K562 (cell line): ENCODE results near the gene ELF5. TPM values are rescaled to one million over a fixed set of nuclear protein-coding genes. Genes with fewer than 3 reads are reported as not detected.

Source experiments
- ATAC-seq: fragments of 200-7000 bp; cut with Tn5 transposase; 3 replicates; pipeline ENCODE4 v1.9.1; 2020; ENCODE audit warnings: moderate library complexity
- BruUV-seq: library from RNA; stranded (reverse); fragments of 400-500 nt; replicated peaks from 2 replicates; lab custom pipeline; 2021; lab: Mats Ljungman, UMichigan
- CTCF ChIA-PET: fragments of 300-600 bp; formaldehyde crosslinking; extraction: SDS; loops from one replicate; lab custom pipeline; 2021; ENCODE audit warnings: low intra/inter-chr PET ratio; lab: Yijun Ruan, JAX
- POLR2A ChIA-PET: fragments of 300-600, 350-650 bp; sonication (Branson Sonifier 250); formaldehyde crosslinking; extraction: SDS; loops from one replicate; lab custom pipeline; 2021; ENCODE audit warnings: antibody characterized with exemption, inconsistent platforms; lab: Yijun Ruan, JAX
- DNase-seq, 4 experiments: peaks; one replicate each; pipeline versions ENCODE4 v3.0.0 to v3.0.0-alpha.2; 2011 to 2018; ENCODE audit warnings: low spot score in 3 of 4, mixed read lengths in 3 of 4; ENCODE audit errors: extremely low read depth in 1 of 4
- FAIRE-seq: peaks from 2 replicates; lab custom pipeline; 2011; peaks lifted over from hg19 to GRCh38; lab: Jason Lieb, UNC
- H2AFZ ChIP-seq: 2 replicates; pipeline ENCODE4 v1.6.0; 2011; ENCODE audit warnings: low read depth, low read length, control low read depth, inconsistent platforms
- H3K27ac ChIP-seq: fragments of 200-600 bp; 3 replicates; pipeline ENCODE4 v1.8.0; 2011; ENCODE audit warnings: low read depth, mild to moderate bottlenecking, control low read depth, inconsistent platforms, low read length, moderate library complexity, mixed read lengths; ENCODE audit errors: extremely low read depth
- H3K27me3 ChIP-seq, 2 experiments: fragments of 300-600 bp in 1 of 2; 2 replicates in 1 of 2; 3 replicates in 1 of 2; pipeline versions ENCODE4 v1.6.0 to v1.8.0; 2011; ENCODE audit warnings: inconsistent platforms in 2 of 2, low read length in 2 of 2, mild to moderate bottlenecking in 1 of 2, mixed read lengths in 1 of 2, moderate library complexity in 1 of 2; ENCODE audit not compliant: control insufficient read depth in 2 of 2, insufficient read depth in 2 of 2
- H3K36me3 ChIP-seq: fragments of 300-600 bp; 3 replicates; pipeline ENCODE4 v1.8.0; 2011; ENCODE audit warnings: mild to moderate bottlenecking, low read length, inconsistent platforms; ENCODE audit not compliant: control insufficient read depth, insufficient read depth
- H3K4me1 ChIP-seq, 2 experiments: fragments of 200-600 bp in 1 of 2; replicated peaks in 1 of 2; 2 replicates in 1 of 2; 3 replicates in 1 of 2; pipeline versions ENCODE4 v1.5.1 to v1.8.0; 2011; ENCODE audit warnings: inconsistent platforms in 2 of 2, low read length in 2 of 2, mild to moderate bottlenecking in 1 of 2, mixed read lengths in 1 of 2, moderate library complexity in 1 of 2; ENCODE audit not compliant: control insufficient read depth in 2 of 2, insufficient read depth in 2 of 2
- H3K4me2 ChIP-seq: 2 replicates; pipeline ENCODE4 v1.6.1; 2011; ENCODE audit warnings: low read length, control low read depth, inconsistent platforms, mixed read lengths; ENCODE audit not compliant: insufficient read depth
- H3K4me3 ChIP-seq: fragments of 200-600 bp; sonication (generic), shearing (Covaris generic); 2 replicates; pipeline ENCODE4 v1.5.1; 2016; ENCODE audit warnings: control low read depth, inconsistent platforms
- H3K79me2 ChIP-seq: fragments of 200-600 bp; 3 replicates; pipeline ENCODE4 v1.8.0; 2011; ENCODE audit warnings: low read length, inconsistent platforms; ENCODE audit not compliant: control insufficient read depth, insufficient read depth
- H3K9ac ChIP-seq, 2 experiments: 2 replicates each; pipeline versions ENCODE4 v1.6.0 to v1.6.1; 2011; ENCODE audit warnings: low read depth in 2 of 2, low read length in 2 of 2, control low read depth in 1 of 2, inconsistent platforms in 1 of 2, mild to moderate bottlenecking in 1 of 2, mixed read lengths in 1 of 2; ENCODE audit not compliant: insufficient read depth in 1 of 2
- H3K9me1 ChIP-seq: one replicate; pipeline ENCODE4 v1.6.0; 2011; ENCODE audit warnings: inconsistent platforms, mild to moderate bottlenecking, low read length, moderate library complexity; ENCODE audit not compliant: control insufficient read depth, insufficient read depth
- H3K9me3 ChIP-seq: replicated peaks from 2 replicates; pipeline ENCODE4 v1.5.1; 2011; ENCODE audit warnings: low read depth, low read length, inconsistent platforms; ENCODE audit not compliant: control insufficient read depth, insufficient read depth
- H4K20me1 ChIP-seq: replicated peaks from 2 replicates; pipeline ENCODE4 v1.6.1; 2011; ENCODE audit warnings: low read length, inconsistent platforms, mixed read lengths; ENCODE audit not compliant: control insufficient read depth, insufficient read depth
- CBX1 ChIP-seq: sonication (generic); IDR thresholded peaks from 2 replicates; pipeline ENCODE4 v1.6.1; 2016; ENCODE audit warnings: antibody characterized with exemption, low read depth, mild to moderate bottlenecking
- E4F1 ChIP-seq: fragments of 250-450 bp; sonication (Bioruptor Pico); IDR thresholded peaks from 2 replicates; pipeline ENCODE4 v1.5.0; 2021; ENCODE audit warnings: mild to moderate bottlenecking, borderline replicate concordance
- KLF10 ChIP-seq: fragments of 250-450 bp; sonication (Bioruptor Pico); IDR thresholded peaks from 2 replicates; pipeline ENCODE4 v1.6.1; 2021; ENCODE audit warnings: matching md5 sums
- SIN3A ChIP-seq, 2 experiments: fragments of 150-350 bp in 1 of 2; IDR thresholded peaks; 2 replicates each; pipeline ENCODE4 v1.6.1; 2011 to 2016; ENCODE audit warnings: borderline replicate concordance in 2 of 2, low read depth in 2 of 2, low read length in 2 of 2, mild to moderate bottlenecking in 2 of 2, moderate library complexity in 2 of 2; ENCODE audit not compliant: control insufficient read depth in 1 of 2
- SLC30A9 ChIP-seq: fragments of 250-450 bp; sonication (Bioruptor Pico); IDR thresholded peaks from 2 replicates; pipeline ENCODE4 v1.8.0; 2022; ENCODE audit warnings: mild to moderate bottlenecking, moderate library complexity
- U2AF2 ChIP-seq: fragments of 200-400 bp; formaldehyde crosslinking; optimal IDR thresholded peaks from 2 replicates; pipeline ENCODE3; 2017; ENCODE audit warnings: low read depth, mild to moderate bottlenecking, low read length
- ZBTB9 ChIP-seq: fragments of 450-650 bp; formaldehyde crosslinking; IDR thresholded peaks from 2 replicates; pipeline ENCODE4 v1.4.0; 2020; ENCODE audit warnings: mild to moderate bottlenecking, moderate library complexity
- ZFX ChIP-seq: sonication (generic); formaldehyde crosslinking; IDR thresholded peaks from 2 replicates; pipeline ENCODE4 v1.8.0; 2022; ENCODE audit warnings: mild to moderate bottlenecking, missing genetic modification reagents, moderate library complexity
- ZNF12 ChIP-seq: sonication (generic); formaldehyde crosslinking; IDR thresholded peaks from 2 replicates; pipeline ENCODE4 v1.4.0; 2020; ENCODE audit warnings: mild to moderate bottlenecking, missing genetic modification reagents
- ZNF224 ChIP-seq: sonication (generic); formaldehyde crosslinking; IDR thresholded peaks from 2 replicates; pipeline ENCODE4 v1.8.0; 2022; ENCODE audit warnings: mild to moderate bottlenecking, missing genetic modification reagents
- ZNF551 ChIP-seq: fragments of 250-450 bp; sonication (Bioruptor Pico); IDR thresholded peaks from 2 replicates; pipeline ENCODE4 v1.5.0; 2021; ENCODE audit warnings: mild to moderate bottlenecking, moderate library complexity
- ZNF609 ChIP-seq: sonication (generic); formaldehyde crosslinking; IDR thresholded peaks from 2 replicates; pipeline ENCODE4 v1.8.1; 2023; ENCODE audit warnings: missing genetic modification reagents, mild to moderate bottlenecking, borderline replicate concordance
- WGBS: fragments of 100-300 bp; shearing (Covaris generic); methylation state at CpG from one replicate; pipeline ENCODE4 v1.1.6; 2016; ENCODE audit warnings: low coverage, mixed read lengths; ENCODE audit not compliant: insufficient coverage; ENCODE audit errors: missing lambda C conversion rate; 5-methylcytosine and 5-hydroxymethylcytosine counted together
- in situ Hi-C: fragments of 300-500 bp; cut with MboI; formaldehyde crosslinking; loops from 4 replicates; pipeline ENCODE4 v1.15.0; 2018; ENCODE audit warnings: inconsistent platforms, mixed read lengths
- intact Hi-C: fragments of 100-400 bp; cut with micrococcal nuclease; formaldehyde crosslinking; loops from 2 replicates; pipeline ENCODE4 v1.14.2; 2022
- polyA plus RNA-seq, 8 experiments: library from polyadenylated mRNA; depleted of rRNA in 4 of 8; stranded (reverse) in 5 of 8; unstranded in 3 of 8; fragments of >200 nt; fragmentation: Nextera tagmentation in 2 of 8; fragmentation: Illumina TruSeq in 1 of 8; extraction: Ambion mirVana in 2 of 8; extraction: Trizol in 1 of 8; gene quantifications; 2 replicates each; pipeline versions ENCODE4 v1.2.1 to v1.2.3, GENCODE V29; 2011 to 2014; ENCODE audit warnings: inconsistent platforms in 1 of 8, missing spikeins in 1 of 8
- total RNA-seq, 7 experiments: library from RNA; depleted of rRNA in 6 of 7; stranded (reverse); fragments of >200 nt in 6 of 7; fragmentation: Illumina TruSeq in 2 of 7; extraction: Trizol in 2 of 7; gene quantifications; 2 replicates each; pipeline versions ENCODE4 v1.2.1 to v1.2.3, GENCODE V29; 2011 to 2021; ENCODE audit warnings: low replicate concordance in 1 of 7

The ELF5 gene
- total and polyA plus RNA-seq, 9 of the 15 experiments (the other 6 are each of a cell fraction or from before 2014, with no cell fraction given) = not detected

- FAIRE-seq (no peak), DNase-seq (no peak), ATAC-seq (no peak)
- no TSS peak for BruUV-seq
- H3K79me2 ChIP-seq = no peaks in the 10 kb centered on the region
- intact Hi-C loops = no loop called here
- H3K9me1 ChIP-seq = no peaks in the 10 kb centered on the region
- no peak overlapping the region for H3K4me3 ChIP-seq
- H2AFZ ChIP-seq = no peak overlapping the region
- no peak overlapping the region for H3K9ac ChIP-seq
- no peaks in the 10 kb centered on the region for H3K36me3 ChIP-seq
- WGBS = 5% methylated on average over 7 of the region's 7 CpGs
- H3K27me3 ChIP-seq = peaks cover 0 to 26% of the 10 kb centered on the region in 2 experiments; a peak in 3 of 5 replicates
- H3K4me1 ChIP-seq = no peaks in the 10 kb centered on the region
- no peaks in the 10 kb centered on the region for H3K9me3 ChIP-seq
- in situ Hi-C loops = loop anchor here (5.0 to 25.0 kb wide), 2 partner anchors 310 to 675 kb away; no protein-coding TSS in a partner anchor
- H3K27ac ChIP-seq = no peak overlapping the region
- no peak overlapping the region for H3K4me2 ChIP-seq
- CTCF ChIA-PET = no interaction called here
- H4K20me1 ChIP-seq = no peaks in the 10 kb centered on the region
- TF ChIP-seq ZNF224 (CRISPR knock-in tag) (no peak), KLF10 (CRISPR knock-in tag) (no peak), ZFX (CRISPR knock-in tag) (no peak), ZNF609 (CRISPR knock-in tag) (no peak), ZBTB9 (no peak), ZNF12 (CRISPR knock-in tag) (no peak), SLC30A9 (CRISPR knock-in tag) (no peak), SIN3A (IDR thresholded peaks at IDR 0.05; ENCODE audit: borderline replicate concordance in 2 of 2, control insufficient read depth in 1 of 2, low read depth in 2 of 2, low read length in 2 of 2) (no peak), E4F1 (no peak), CBX1 (no peak), ZNF551 (CRISPR knock-in tag) (no peak), U2AF2 (no peak)
- POLR2A ChIA-PET = no interaction called here
These were observed 26.2 kb downstream of the ELF5 start for GRCh38 chr11:34487430-34487829.
